GM19468 (cell line): Measurements from ENCODE around the gene TBCD.

Experiments used
- ATAC-seq: cut with Tn5 transposase; IDR thresholded peaks from one replicate; pipeline ENCODE4 v1.9.1; 2021; ENCODE audit warnings: mild to moderate bottlenecking, moderate library complexity, moderate number of reproducible peaks; ENCODE audit not compliant: unreplicated experiment; ENCODE audit errors: extremely low read depth

Gene TBCD

DNA sequence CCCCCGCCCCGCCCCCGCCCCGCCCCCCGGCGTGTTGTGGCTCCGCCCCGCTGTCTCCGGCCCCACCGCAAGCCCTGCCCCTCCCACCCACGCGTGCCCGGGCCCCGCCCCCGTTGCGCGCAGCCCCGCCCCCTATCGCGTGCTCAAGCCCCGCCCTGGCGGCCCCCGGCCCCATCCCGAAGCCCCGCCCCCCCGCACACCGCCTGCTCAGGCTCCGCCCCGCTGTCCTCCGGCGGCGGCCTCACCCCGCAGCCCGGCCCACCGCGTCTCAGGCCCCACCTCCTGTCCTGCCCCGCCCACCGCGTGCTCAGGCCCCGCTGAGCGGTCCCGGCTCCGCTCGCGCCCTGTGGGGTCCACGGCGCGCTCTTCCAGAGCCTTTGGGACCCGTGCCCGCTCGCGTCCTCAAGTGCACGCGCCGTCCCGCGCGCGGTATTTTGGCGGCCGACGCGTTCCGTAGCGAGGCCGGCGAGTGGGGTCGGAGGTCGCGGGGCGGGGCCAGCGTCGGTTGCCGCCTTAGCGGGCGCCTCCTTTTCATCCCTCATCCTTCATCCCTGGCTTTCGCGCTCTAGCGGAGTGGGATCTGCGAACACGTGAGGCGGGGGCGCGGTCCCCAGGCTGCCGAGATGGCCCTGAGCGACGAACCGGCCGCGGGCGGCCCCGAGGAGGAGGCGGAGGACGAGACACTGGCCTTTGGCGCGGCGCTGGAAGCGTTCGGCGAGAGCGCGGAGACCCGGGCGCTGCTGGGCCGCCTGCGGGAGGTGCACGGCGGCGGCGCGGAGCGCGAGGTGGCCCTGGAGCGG lies at the start of gene TBCD:
Gene TBCD, plus strand, starts transcription at position 495 of the 800 bp plus-strand sequence. Its CDS starts 129 bp downstream, at position 624.
- ATAC-seq = peak; percentile 35

DNA sequence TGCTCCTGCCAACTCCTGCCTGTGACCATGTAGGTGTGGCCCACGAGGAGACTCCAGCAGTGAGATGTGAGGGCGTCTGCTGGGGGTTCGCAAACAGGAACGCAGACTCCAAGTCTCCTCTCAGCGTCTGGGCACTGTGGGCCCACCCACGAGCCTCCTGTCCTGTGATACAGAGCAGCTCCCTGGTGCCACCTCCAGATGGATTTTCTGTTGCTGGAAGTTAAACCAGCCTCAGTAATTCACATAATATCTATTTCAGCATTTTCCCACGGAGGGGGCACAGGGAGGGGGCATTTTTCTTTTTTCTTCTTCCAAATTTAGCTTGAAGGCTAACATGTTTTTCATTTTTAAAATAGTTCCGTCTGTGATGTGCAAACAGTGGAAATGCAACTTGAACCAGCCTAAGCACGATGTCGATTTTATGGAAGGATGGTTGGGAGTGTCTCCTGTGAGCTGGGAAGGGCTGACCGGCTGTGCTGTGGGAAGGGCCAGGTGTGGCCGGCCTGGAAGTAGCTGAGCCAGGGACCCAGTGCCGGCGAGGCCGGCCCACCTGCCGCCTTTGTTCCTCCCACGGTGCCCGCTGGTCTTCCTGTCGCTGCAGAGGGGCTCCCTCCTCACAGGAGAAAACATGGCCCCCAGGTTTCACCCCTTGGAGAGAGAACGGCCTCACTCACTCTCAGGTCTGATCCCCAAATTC lies 49.5 kb upstream of the TBCD start:
- no peak for ATAC-seq

DNA sequence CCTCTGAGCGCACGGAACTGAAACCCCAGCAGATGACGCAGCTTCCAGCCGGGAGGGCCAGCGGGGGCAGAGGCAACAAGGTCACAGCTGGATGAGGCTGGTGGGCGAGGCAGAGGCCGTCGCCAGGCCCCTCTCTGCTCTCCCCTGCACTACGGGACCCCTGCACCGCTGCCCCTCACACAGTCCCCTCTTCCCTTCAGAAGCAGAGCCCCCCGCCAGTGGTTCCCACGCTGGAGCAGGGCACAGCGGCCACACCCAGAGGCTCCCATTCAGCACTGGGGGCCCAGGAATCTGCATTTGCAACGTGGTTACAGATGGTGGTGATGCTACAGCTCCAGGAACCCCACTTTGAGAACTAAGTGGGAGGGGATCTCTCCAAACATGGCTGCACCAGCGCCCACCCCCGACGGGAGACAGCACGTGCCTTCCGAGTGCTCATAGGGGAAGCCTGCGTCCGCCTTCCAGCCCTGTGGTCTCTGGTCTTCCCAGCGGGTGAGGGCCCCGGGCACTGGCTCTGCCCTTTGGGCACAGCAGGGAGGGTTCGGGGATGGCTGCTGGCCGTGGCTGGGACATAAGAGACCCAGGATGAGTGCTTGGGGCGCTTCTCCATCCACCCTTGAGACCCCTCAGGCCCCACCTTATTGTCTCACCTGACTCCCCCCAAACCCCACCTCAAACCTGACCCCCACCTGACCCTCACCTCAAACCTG lies 48.7 kb upstream of the TBCD start:
- no peak for ATAC-seq

DNA sequence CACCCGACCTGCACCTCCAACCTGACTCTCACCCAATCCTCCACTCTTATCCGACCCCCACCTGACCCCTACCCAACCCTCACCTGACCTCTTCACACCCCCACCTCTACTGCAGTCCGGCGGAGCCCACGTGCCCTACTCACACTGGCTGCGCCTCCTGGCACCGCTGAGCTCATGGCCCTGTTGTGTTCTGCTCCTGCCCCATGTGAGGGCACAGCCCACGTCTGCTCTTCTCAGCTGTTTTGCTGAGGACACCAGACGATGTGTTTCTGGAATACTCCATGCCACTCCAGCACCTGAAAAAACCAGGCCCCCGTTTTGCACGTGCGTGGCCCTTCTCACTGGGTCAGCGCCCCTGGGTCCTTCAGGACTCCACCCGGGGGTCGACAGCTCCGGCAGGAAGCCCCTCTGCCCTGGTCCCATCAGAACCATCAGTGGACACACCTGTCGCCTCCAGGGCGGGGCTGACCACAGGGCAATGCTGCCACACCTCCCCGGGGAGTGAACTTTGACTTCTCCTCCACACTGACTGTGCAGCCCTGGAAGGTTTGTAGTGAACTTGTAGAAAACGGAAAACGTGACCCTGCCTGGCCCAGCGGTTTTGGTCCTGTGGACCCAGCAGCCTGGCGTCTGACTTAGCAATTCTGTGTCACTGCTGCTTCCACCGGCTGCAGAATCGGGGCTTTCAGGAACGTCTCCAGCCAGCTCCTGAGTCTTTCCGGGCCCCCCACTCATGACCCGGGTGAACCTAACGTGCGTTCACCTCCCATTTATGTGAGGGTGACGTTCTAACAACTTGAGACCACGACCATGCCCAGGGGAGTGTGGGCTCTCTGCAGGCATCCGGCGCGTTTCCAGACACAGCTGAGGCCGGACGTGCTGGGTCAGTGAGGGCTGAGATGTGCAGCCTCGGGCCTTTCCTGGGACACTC lies 47.7 kb upstream of the TBCD start:
- no peak for ATAC-seq

DNA sequence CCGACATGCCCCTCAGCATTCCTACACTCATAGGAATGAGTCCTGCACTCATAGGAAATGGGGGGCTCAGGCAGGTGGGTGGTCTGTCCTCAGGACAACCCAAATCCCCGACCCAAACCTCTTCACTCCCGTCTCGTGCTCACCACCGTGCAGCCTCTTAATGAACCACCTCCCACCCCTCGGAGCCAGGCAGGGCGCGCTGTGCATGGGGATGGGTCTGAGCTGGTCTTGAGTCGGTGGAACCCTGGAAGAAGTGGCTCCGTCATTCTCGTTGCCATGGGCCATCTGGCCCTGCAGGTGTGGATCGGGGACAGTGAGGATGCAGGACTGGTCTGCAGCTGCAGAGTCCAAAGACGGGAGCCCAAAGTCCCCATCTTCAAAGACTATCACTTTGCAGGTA lies 47.0 kb upstream of the TBCD start:
- ATAC-seq = no peak

DNA sequence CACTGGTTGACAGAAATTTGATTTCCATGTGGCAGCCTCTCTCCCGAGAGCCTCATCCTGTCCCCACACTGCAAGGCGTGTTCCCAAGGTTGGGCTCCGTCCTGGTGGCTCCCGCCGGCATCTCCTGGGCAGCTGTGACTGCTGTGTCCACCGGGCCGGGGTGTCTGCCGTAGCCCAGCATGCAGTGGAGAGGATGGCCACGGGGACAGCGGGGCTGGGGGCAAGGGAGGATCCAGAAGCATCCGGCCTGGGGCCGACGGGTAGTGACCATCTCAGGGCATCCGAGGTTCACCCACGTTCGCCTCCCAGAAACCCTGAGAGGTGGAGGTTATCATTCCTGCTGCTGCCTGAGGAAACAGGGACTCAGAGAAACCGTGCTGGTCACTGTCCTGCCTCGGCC lies 46.1 kb upstream of the TBCD start:
- no peak for ATAC-seq

DNA sequence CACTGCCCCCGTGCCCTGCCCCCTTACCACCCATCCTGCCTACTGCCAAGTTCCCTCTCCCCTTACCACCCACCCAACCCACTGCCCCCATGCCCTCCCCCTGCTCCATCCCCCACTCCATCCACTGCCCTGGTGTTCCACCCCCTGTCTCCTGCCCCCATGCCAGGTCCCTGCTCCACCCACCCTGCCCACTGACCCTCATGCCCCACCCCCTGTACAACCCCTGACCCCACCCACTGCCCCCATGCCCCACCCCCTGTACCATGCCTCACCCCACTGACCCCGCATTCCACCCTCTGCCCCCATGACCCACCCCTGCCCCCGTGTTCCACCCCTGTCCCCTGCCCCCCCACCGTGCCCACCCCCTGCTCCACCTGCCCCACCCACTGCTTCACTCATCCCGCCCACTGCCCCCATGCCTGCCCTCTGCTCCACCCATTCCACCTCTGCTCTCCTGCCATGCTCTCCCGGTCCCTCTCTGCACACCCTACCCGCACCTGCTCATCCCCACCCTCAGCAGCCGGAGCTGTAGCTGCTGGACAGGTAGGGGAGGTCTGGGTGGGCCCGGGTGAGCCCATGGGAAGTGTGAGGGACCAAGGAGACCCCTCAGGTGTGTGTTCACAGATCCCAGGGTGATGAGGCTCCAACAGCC lies 42.7 kb upstream of the TBCD start:
- ATAC-seq = no peak

DNA sequence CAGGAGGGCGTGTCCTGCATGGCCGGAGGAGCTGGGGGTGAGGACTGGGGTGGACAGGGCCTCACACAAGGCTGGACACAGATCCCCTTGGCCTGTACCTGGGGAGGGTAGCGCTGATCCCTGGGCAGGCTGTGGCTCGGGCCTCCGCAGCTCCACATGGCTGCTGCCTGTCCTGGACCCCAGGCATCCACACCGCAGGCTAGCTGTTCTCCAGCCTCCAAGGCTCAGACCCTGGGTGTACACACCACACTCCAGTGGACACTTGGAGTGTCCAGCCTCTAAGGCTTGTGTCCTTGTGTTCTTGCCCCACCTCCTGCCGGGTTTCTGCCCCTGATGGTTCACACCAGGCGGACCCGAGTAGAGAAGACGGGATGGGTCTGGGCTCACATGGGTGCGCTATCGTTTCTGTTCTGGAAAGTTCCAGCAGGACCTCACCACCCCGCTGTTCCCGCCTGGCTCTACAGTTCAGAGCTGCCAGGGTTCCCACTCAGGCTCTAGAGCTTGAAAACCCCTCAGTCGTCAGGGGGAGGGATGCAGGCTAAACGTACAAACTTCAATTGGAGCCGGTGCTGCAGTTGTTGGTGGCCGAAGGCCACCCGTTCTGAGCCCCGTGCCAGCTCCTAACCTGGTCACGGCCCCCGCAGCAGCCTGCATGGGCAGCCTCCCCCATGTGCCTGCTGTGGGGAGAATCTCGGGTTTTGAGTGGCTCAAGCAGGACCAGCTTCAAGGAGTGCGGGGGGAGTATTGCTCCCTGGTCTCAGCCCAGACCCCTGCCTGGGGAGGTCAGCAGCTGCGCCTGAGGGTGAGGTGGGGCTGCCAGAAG lies 42.0 kb upstream of the TBCD start:
- no peak for ATAC-seq

DNA sequence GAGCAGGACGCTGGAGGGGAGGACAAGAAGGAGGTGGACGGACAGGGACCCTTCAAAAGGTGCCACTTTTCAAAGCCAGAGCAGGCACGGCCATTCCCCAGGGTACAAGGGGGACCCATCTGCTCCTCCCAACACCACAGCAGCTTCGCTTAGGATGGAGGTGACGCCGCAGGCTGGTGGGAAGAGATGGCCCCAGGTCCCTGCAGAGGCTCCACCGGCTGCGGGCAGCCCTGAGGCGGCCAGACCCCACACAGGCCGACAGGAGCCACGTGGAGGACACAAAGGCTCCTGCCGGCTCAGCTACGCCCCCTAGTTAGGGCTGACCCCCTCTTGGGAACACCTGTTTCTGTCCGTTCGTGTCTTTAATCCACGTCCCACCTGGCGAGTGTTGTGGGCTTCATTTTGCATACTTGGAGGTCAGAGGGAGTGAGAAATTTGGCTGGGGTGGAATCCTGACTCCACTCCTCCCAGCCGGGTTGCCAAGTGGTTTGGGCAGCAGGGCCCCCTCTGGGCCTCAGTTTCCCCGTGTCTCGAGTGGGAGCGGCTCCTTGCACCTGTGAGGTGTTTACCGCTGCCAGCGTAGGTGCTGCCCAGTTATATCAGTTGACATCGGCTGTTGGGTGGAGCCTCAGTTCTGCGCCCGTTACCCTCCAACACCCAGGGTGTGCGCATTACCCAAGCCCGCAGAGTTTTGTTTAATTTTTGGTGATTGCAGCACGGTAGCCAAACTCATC lies 41.2 kb upstream of the TBCD start:
- no peak for ATAC-seq

DNA sequence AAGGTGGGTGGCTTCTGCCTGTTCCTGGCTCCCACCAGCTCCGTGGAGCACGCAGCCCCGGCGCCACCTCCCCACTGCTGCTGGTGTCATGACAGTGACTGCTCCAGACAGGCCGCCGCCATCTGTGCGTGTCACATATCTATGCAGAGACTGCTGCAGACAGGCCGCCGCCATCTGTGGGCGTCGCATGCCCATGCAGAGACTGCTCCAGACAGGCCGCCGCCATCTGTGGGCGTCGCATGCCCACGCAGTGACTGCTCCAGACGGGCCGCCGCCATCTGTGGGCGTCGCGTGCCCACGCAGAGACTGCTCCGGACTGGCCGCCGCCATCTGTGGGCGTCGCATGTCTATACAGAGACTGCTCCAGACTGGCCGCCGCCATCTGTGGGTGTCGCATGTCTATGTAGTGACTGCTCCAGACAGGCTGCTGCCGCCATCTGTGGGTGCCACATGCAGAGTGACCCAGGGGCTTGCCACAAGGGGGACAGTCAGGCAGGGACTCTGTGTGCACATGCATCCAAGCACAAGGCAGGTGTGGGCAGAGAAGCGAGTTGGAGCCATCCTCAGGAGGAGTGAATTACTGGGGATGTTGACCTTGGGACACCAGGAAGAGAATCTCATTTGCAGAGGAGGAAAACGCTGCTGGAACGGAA lies 38.7 kb upstream of the TBCD start:
- ATAC-seq = no peak

DNA sequence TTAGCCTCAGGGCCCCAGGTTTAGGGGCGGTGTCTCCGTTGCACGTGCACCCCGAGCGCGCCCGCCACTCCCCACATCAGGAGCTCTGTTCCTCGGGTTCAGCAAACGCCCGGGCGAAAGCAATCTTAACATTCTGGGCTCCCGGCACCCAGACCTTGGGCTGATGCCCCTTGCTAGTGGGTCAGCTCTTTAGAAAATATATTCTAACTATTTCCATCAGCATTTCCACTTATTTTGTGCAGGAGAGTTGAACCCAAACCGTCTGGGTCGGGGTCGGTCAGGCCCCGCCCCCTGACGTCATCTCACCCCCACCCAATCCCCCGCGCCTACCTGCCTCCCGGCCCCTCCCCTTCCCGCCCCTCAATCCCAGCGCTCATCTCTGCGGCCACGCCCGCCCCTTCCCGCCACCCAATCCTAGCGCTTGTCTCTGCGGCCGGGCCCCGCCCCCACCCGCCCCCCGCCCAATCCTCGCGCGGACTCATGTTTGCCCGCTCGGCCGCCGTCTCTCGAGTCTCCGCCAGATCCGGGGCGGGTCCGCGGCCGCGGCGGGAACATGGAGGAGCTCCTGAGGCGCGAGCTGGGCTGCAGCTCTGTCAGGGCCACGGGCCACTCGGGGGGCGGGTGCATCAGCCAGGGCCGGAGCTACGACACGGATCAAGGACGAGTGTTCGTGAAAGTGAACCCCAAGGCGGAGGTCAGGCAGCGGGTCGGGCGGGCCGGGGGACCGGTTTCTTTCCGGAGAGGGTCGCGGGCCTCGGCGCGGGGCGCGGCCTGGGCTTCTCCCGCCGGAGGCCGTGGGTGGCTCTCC lies 35.5 kb upstream of the TBCD start, which contains the start of gene FN3KRP:
Gene FN3KRP, plus strand, starts transcription at position 504 of the 808 bp plus-strand sequence. Its CDS starts 50 bp downstream, at position 554.
- ATAC-seq = peak; percentile 34

DNA sequence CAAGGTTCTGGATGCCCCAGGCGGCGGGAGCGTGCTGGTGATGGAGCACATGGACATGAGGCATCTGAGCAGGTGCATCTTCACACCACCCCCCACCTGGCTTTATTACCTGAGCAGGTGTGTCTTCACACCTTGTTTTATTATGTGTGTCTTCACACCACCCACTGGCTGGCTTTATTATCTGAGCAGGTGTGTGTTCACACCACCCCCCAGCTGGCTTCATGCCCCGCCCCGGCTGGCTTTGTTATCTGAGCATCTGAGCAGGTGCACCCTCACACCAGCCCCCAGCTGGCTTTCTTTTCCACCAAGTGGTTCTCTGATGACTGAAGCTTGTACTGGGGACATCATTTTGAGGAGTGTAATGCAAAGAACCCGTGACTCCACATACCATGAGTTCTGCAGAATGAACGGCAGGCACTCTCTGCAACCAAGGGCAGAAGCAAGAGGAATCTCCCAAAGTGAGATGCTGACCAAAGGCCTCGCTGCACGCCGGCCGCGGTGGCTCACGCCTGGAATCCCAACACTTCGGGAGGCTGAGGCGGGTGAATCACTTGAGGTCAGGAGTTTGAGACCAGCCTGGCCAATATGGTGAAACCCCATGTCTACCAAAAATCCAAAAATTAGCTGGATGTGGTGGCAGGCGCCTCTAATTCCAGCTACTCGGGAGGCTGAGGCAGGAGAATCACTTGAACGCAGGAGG lies 32.7 kb upstream of the TBCD start:
- ATAC-seq = no peak

DNA sequence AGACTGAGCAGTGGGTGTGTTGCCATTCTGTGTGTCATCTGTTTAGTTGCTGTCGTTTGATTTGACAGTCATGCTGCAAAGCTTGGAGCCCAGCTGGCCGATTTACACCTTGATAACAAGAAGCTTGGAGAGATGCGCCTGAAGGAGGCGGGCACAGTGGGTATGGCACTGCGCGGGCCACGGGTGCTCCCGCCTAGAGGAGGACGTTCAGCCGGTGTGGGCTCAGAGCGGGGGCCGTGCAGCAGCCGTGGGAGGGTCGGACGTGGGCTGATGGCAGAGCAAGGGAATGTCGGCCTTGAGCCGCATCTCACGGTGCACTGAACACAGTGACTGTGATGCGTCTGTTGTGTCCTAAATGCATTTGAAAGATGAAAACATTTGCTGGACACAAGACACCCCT lies 31.7 kb upstream of the TBCD start:
- ATAC-seq = no peak

DNA sequence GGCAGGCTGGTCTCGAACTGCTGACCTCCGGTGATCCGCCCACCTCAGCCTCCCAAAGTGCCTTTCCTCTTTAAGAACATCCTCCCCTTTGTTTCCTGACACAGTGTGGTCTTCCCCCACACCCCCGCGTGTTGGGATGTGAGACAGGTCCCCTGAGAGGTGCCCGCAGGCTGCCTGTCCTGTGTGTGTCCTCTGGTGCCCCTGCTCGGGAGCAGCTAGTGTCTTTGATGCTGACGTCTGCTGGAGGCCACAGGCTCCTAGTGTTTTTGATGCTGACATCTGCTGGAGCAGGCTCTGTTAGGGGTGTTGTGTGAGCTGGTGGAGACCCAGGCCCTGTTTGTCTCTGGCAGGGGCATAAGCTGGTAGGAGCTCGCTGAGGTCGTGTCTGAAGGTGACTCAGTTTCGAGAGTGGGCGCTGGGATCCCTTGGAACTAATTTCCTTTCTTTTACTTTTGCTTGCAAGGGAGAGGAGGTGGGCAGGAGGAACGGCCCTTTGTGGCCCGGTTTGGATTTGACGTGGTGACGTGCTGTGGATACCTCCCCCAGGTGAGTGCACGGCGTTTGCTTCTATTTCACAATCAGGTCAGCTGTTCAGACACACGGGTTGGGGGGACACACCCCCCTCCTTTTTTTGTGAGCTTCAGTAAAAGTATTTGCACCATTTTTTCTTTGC lies 29.4 kb upstream of the TBCD start:
- ATAC-seq = no peak

DNA sequence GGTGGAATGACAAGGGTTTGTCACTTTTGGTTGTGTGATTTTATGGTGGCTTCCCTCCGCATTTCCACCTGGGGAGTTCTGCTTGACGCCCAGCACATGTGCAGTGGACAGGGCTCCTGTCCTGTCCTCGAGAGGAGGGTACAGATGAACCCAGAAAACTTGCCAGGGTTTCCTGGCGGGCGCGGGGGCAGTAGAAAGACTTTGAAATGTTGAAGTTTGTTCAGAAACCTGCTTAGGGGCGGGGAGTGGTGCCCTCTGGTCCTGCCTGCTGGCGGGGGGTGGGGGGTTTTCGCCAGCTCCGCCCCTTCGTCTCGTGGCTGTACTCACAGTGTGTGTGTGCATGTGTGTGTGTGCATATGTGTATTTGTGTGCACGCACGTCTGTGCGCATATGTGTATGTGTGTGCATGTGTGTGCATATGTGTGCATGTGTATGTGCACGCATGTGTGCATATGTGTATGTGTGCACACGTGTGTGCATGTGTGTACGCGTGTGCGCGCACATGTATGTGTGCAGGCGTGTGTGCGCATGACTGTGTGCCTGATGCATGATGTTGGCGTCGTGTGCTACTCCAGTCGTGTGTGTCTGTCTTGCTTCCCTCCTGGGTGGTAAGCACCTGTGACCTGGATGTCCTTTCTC lies 28.6 kb upstream of the TBCD start:
- no peak for ATAC-seq
